HG02970 (cell line): ENCODE results near the gene DENND2C.

Experiments
- ATAC-seq: cut with Tn5 transposase; IDR thresholded peaks from one replicate; pipeline ENCODE4 v1.9.1; 2021; ENCODE audit warnings: mild to moderate bottlenecking, moderate library complexity, moderate number of reproducible peaks; ENCODE audit not compliant: unreplicated experiment, low FRiP score

Gene DENND2C

DNA sequence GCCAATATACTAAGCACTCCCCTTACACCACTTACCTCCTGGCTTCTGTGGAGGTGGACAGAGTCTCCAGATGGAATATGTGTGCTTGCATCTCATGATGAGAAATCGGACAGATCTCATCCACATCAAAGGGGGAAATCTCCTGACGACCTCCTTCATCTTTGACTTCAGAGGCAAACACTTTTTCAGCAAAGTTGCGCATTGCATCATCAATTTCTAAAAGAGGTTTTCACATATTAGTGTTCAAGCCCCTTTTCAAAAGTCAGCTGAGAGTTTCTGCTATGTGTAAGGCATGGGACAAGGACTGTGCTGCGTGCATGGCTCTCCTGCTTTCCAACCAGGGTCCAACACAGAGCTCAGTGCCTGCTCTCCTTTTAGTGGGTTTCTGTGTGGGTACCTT, 18.7 kb upstream of the DENND2C start:
- no peak for ATAC-seq

GRCh38 chr1:114685851-114686250, 16.0 kb upstream of the DENND2C start:
- no peak for ATAC-seq

GRCh38 chr1:114677691-114678090, 7.8 kb upstream of the DENND2C start:
- ATAC-seq = no peak

DNA sequence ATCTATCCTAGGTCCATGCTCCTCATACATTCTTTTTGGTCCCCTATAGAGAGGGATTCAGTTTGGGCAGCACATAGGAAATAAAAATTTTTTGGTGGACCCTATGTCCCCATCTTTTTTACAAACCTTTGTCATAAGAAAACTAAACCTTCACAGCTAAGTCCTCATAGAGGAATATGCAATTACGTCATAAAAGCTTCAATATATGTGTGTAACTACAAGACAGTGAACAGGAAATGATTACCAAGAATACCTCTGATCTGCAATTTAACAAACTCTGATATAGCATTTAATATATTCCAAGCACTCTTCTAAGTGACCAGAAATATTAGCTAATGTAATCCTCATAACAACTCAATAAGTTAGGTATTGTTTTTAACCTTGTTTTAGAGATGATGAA, 6.3 kb upstream of the DENND2C start:
- ATAC-seq = no peak

DNA sequence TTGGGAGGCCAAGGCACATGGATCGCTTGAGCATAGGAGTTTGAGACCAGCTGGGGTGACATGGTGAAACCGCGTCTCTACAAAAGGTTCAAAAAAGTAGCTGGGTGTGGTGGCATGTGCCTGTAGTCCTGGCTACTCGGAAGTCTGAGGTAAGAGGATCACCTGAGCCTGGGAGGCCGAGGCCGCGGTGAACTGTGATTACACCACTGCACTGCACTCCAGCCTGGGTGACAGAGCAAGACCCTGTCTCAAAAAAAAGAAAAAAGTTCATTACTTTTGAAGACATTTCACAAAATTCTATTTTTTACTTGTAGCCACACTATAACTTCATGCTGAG, 2.1 kb upstream of the DENND2C start:
- ATAC-seq = no peak

GRCh38 chr1:114671011-114671938, 1.4 kb upstream of the DENND2C start:
- ATAC-seq = no peak

DNA sequence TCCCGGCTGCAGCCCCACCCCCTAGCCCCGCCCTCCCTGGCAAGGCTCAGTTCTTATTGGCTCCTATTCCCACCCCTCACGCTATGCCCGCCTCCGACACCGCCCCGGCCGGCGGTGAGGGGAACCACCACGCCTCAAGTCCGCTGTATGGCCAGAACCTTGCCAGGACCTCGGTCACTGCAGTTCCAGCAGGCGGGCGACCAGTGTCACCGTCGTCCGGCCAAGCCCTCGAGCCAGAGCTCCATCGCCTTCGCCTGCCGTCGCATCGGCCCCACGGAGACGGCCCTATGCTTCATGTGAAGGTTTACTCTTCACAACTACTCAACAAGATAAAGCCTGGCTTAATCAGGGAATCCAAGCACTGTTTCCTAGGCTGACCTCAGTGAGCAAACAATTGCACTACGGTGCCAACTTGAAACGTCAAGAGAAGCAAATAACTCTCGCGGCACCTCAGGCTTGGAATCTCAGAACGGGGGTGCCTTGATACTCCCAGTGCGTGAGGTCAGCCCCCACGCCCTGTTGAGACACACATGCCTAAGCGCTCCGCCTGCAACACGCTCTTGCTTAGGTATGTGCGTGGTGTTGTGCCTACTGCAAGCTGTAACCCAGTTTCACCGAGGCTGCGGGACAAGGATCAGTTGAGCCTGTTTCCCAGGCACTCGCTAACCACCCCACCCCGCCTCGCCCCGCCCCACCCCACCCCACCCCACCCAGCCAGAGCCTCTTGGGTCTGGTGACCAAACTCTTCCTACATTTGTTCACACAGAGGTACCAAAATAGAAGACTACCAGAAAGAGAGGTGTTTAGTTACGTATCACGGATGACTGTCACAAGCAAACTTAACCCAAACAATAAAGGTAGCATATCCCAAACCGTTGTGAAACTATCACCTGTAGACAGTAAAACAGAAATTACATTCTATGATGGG, 498 bp upstream of the DENND2C start:
- ATAC-seq = peak; percentile 97

- no peak for ATAC-seq
Observed at GRCh38 chr1:114668784-114669561, 876 bp downstream of the DENND2C start.

- ATAC-seq = no peak
Observed at GRCh38 chr1:114668373-114668772, 1.5 kb downstream of the DENND2C start.

GRCh38 chr1:114666954-114667353, 2.9 kb downstream of the DENND2C start:
- no peak for ATAC-seq

DNA sequence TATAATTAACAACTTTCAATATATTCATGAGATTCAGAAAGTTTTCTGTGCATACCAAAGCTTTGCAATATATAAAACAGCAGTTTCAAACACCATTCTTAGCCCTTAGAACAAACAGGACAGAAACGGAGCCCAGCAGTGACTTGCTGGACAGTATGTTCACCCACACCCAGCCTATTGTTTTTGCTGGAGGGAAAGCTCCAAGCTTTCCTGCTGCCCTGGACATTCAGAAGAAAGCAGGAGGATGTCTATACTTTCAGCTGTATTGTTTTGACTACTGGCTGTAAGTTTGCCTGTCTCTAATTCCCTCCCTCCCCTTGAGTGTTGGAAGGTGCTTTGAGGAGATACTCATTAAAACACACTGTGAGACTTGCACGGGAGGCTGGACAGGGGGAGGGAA, 9.6 kb downstream of the DENND2C start:
- no peak for ATAC-seq

DNA sequence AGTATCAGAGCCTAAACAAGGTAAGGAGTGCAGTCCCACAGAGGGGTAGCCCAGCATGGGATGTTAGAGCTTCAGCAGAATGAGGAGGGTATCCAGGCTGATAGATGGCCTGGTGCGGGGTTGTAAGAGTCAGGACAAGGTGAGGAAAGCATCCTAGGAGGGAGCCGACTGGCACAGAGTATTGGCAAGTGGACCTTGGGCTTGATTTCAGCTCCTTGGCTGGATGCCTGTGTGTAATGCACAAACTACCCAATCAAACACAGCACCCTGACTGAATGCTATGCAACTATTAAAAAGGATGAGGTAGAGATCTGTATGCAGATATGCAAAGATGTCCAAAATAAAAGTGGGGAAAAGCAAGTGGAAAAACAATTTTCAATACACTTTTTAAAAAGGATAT, 18.0 kb downstream of the DENND2C start:
- no peak for ATAC-seq

GRCh38 chr1:114648503-114648902, 21.3 kb downstream of the DENND2C start:
- ATAC-seq = no peak

DNA sequence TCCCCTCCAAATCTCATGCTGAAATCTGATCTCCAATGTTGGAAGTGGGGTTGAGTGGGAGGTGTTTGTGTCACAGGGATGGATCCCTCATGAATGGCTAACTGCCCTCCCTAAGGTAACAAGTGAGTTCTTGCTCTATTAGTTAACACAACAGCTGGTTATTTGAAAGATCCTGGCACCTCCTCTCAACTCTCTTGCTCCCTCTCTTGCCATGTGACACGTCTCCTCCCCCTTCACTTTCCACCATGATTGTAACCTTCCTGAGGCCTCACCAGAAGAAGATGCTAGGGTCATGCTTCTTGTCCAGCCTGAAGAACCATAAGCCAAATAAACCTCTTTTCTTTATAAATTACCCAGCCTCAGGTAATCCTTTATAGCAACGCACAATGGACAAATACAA, 28.5 kb downstream of the DENND2C start:
- ATAC-seq = no peak

DNA sequence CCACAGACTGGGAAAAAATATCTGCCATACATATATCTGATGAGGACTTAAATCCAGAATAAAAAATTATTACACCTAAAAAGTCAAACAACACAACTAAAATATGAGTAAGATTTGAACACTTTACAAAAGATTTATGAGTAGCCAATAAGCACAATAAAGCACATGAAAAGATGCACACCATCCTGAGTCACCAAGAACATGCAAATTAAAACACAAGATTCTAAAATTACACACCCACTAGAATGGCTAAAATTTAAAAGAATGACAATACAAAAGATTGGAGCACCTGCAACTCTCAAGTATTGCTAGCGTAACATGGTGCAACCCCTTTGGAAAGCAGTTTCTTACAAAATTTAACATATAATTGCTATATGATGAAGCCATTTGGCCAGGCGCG, 30.9 kb downstream of the DENND2C start:
- no peak for ATAC-seq

GRCh38 chr1:114632427-114632826, 37.4 kb downstream of the DENND2C start:
- ATAC-seq = no peak

DNA sequence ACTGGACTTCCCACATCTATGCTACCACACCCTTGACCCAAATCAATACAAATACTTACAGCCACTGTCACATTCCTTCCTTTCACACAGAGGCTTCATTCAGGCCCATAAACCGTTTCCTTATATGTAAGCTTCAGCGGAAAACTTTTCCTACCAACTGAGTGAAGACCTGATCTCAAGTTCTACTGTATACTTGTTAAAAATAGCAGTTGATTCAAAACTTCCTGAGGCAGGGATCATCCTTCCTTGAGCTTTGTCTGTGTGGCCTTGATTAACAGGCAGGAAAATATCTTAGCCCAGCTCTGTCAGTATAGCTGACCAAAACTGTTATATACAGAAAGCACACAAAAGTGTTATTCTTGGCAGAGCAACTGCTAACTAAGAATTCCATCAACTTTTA, 42.7 kb downstream of the DENND2C start:
- ATAC-seq = no peak

DNA sequence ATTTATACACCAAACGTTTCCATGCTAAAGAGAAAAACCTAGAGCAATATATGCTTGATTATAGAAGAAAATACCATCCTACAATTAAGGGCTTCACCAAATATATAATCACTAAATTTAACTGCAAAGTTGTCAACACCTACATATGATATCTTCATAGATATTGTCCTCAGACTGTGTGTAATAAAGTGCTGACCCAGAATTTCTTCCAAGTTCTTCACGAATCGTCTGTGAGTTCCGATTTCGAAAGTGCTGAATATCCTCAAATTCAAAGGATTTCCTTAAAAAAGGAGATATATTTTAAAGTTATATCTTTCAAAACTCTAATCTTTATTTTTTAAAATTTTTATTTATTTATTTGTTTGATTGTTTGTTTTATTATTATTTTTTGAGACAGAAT, 46.5 kb downstream of the DENND2C start:
- ATAC-seq = no peak

DNA sequence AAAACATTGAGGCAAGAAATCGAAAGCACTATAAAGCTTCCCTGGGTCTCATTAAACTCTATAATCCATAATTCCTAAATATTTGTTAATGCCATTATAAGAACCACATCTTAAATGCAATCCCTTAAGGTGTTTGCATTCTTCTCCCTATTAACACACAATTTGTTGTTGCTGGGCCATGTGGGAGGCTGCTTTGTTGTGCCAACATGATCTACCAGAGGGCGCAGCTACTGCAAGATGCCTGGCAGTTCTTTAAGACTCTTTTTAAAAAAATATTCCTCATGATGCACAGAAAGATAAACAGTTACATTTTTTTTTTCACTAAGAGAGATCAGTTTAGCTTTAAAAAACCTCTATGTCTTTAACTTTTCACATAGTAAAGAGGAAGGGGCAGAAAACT, 49.4 kb downstream of the DENND2C start:
- ATAC-seq = no peak

- no peak for ATAC-seq
Observed at GRCh38 chr1:114618606-114619005, 51.2 kb downstream of the DENND2C start.
